Tibial nerve (tissue), 4 donors: ENCODE data around the gene FAM171A1. TPM values are rescaled to one million over a fixed set of nuclear protein-coding genes. Genes with fewer than 3 reads are reported as not detected.

Source experiments
- DNase-seq, 2 donors: peaks; one replicate each; pipeline ENCODE4 v3.0.0-alpha.2; 2019; ENCODE audit warnings: low spot score in 2 of 2
- H3K27ac ChIP-seq, 4 donors: fragments of 200-600 bp; sonication (generic) in 3 of 4; one replicate each; pipeline ENCODE4 v1.5.1; 2017 to 2019; ENCODE audit warnings: mild to moderate bottlenecking in 1 of 4
- H3K27me3 ChIP-seq, 2 donors: fragments of 200-600 bp; sonication (generic) in 1 of 2; one replicate each; pipeline versions ENCODE4 v1.5.1 to v1.6.0; 2017 to 2019
- H3K36me3 ChIP-seq, 3 donors: fragments of 200-600 bp; sonication (generic); one replicate each; pipeline ENCODE4 v1.5.1; 2018 to 2019
- H3K4me1 ChIP-seq, 4 donors: fragments of 200-600 bp; sonication (generic) in 3 of 4; one replicate each; pipeline ENCODE4 v1.5.1; 2017 to 2019
- H3K4me3 ChIP-seq, 4 donors: fragments of 200-600 bp; sonication (generic) in 3 of 4; one replicate each; pipeline ENCODE4 v1.5.1; 2017 to 2019; ENCODE audit warnings: mild to moderate bottlenecking in 1 of 4, moderate library complexity in 1 of 4
- H3K9me3 ChIP-seq, 4 donors: fragments of 200-600 bp; sonication (generic) in 3 of 4; one replicate each; pipeline ENCODE4 v1.5.1; 2017 to 2019
- EP300 ChIP-seq, 2 donors: sonication (generic); formaldehyde crosslinking; IDR thresholded peaks; one replicate each; pipeline ENCODE4 v1.6.1; 2017; ENCODE audit warnings: antibody characterized with exemption in 2 of 2, mild to moderate bottlenecking in 1 of 2
- POLR2A ChIP-seq, 2 donors: fragments of 450-650 bp; IDR thresholded peaks; one replicate each; pipeline ENCODE4 v1.6.1; 2017; ENCODE audit warnings: antibody characterized with exemption in 2 of 2, mild to moderate bottlenecking in 2 of 2, moderate library complexity in 2 of 2
- WGBS, 2 donors: methylation state at CpG; one replicate each; pipeline ENCODE4 v1.1.5; 2018; 5-methylcytosine and 5-hydroxymethylcytosine counted together
- total RNA-seq, 4 donors: library from RNA; depleted of rRNA; stranded (reverse); fragments of >200 nt; gene quantifications; one replicate each; pipeline ENCODE4 v1.1.0, GENCODE V29; 2016
- TF ChIP-seq, protein P1 (sequence below), 5 experiments: fragments of 200-600 bp in 3 of 5; fragments of 450-650 bp in 2 of 5; sonication (generic) in 3 of 5; IDR thresholded peaks; one replicate each; pipeline ENCODE4 v1.5.1; 2016 to 2019; ENCODE audit warnings: antibody characterized with exemption in 5 of 5, mild to moderate bottlenecking in 3 of 5, moderate library complexity in 2 of 5

The FAM171A1 gene
- total RNA-seq, 4 donors from 2014 or later: 15.3 to 31.2 (median 21.2) TPM

DNA sequence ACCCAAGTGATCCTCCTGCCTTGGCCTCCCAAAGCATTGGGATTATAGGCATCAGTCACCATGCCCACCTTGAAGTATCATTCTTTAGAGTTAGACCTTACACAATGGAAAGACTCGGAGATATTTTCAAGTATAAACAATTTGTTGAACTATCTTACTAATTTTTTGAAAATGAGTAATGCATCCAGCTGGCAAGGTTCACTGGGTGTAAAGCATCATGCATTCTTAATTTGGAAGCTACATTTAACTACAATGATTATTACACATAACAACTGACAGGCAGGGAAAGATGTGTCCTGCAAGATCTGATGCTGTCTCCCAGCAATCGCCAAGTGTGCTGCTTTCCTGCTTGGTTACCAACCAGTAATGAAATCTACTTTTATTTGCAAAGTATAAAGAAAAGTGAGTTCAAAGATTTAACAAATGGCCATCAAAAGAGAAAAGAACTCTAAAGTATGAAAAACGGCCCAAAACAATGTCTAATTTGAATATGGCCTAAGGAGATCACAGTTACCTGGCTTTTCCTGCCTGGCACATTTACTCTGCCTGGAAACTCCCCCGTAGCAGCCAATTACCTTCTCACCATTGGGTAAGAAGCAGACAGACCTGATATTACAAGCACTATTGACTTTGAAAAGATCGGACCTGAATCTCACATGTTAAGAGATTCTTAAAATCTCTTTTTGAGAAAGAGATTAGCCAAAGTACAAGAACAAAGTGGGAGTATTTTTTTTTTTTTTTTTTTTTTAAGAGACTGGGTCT lies 143.3 kb downstream of the FAM171A1 start:
- Histone ChIP-seq H3K27ac (no peak overlapping the region), H3K4me3 (no peak overlapping the region), H3K9me3 (no peaks in the 10 kb centered on the region), H3K4me1 (peaks cover 0 to 3% (median 0%) of the 10 kb centered on the region in 4 donors), H3K27me3 (no peaks in the 10 kb centered on the region), H3K36me3 (peaks cover 0 to 17% (median 0%) of the 10 kb centered on the region in 3 donors)
- DNase-seq: no peak
- 85% methylated on average over 5 of the region's 5 CpGs for WGBS, 2 donors
- TF ChIP-seq, protein P1, sequence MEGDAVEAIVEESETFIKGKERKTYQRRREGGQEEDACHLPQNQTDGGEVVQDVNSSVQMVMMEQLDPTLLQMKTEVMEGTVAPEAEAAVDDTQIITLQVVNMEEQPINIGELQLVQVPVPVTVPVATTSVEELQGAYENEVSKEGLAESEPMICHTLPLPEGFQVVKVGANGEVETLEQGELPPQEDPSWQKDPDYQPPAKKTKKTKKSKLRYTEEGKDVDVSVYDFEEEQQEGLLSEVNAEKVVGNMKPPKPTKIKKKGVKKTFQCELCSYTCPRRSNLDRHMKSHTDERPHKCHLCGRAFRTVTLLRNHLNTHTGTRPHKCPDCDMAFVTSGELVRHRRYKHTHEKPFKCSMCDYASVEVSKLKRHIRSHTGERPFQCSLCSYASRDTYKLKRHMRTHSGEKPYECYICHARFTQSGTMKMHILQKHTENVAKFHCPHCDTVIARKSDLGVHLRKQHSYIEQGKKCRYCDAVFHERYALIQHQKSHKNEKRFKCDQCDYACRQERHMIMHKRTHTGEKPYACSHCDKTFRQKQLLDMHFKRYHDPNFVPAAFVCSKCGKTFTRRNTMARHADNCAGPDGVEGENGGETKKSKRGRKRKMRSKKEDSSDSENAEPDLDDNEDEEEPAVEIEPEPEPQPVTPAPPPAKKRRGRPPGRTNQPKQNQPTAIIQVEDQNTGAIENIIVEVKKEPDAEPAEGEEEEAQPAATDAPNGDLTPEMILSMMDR (IDR thresholded peaks at IDR 0.05): no peak
- TF ChIP-seq EP300 (IDR thresholded peaks at IDR 0.05) (no peak), POLR2A (IDR thresholded peaks at IDR 0.05) (no peak)

DNA sequence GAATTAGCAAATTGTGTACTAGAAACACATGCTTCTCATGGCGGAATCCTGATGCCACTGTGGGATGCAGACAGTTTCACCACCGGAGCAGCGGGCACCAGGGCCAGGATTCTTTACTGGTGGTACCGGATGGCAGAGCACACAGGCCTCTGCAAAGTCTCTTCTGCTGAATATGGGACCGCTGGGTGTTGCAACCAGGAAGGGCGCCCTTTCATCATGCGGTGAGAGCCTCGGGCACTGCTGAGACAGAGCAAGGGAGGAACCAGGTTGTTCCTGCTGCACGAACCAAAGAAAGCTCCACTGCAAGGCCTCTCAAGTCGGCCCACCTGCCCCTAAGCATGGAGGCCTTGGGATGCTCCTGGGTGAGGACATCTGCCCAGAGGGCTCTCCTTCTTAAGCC lies 145.6 kb downstream of the FAM171A1 start:
- TF ChIP-seq, protein P1 (IDR thresholded peaks at IDR 0.05): no peak
- TF ChIP-seq POLR2A (IDR thresholded peaks at IDR 0.05) (no peak), EP300 (IDR thresholded peaks at IDR 0.05) (no peak)
- 95 to 100% methylated on average over 7 to 10 of the region's 10 CpGs for WGBS, 2 donors

DNA sequence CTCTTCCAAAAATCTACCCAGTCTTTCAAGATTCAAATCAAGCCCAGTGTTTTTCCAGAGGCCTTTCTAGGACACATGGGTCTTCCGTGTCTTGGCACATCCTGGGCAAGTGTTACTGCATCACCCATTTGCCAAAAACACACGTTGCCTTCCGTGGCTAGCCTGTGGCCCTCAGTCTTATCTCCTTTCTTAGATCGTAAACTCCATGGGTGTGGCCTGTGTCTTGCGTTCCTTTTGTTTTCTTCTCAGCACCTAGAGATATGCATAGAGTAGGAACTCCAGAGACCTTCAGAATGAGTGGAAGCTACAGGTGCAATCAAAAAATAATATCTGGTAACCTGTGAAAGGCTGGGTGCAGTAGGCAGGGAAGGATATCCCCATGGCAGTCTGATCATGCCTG lies 146.1 kb downstream of the FAM171A1 start:
- H3K27me3 ChIP-seq: no peaks in the 10 kb centered on the region
- peaks cover 0 to 23% (median 0%) of the 10 kb centered on the region in 3 donors for H3K36me3 ChIP-seq
- 94 to 97% methylated on average over 5 of the region's 5 CpGs for WGBS, 2 donors
- DNase-seq: no peak
- H3K4me3 ChIP-seq: no peak overlapping the region
- TF ChIP-seq POLR2A (IDR thresholded peaks at IDR 0.05) (no peak), EP300 (IDR thresholded peaks at IDR 0.05) (no peak)
- TF ChIP-seq, protein P1 (IDR thresholded peaks at IDR 0.05): no peak
- peaks cover 0 to 8% (median 0%) of the 10 kb centered on the region in 4 donors for H3K4me1 ChIP-seq
- H3K27ac ChIP-seq: no peak overlapping the region
- H3K9me3 ChIP-seq: no peaks in the 10 kb centered on the region

More for the DNA sequence above, 145.6 kb downstream of the FAM171A1 start:
- no peak for DNase-seq
- no peak overlapping the region for H3K27ac ChIP-seq
- no peaks in the 10 kb centered on the region for H3K27me3 ChIP-seq
- no peaks in the 10 kb centered on the region for H3K9me3 ChIP-seq
- H3K36me3 ChIP-seq: peaks cover 0 to 21% (median 0%) of the 10 kb centered on the region in 3 donors
- no peak overlapping the region for H3K4me3 ChIP-seq
- peaks cover 0 to 8% (median 0%) of the 10 kb centered on the region in 4 donors for H3K4me1 ChIP-seq

DNA sequence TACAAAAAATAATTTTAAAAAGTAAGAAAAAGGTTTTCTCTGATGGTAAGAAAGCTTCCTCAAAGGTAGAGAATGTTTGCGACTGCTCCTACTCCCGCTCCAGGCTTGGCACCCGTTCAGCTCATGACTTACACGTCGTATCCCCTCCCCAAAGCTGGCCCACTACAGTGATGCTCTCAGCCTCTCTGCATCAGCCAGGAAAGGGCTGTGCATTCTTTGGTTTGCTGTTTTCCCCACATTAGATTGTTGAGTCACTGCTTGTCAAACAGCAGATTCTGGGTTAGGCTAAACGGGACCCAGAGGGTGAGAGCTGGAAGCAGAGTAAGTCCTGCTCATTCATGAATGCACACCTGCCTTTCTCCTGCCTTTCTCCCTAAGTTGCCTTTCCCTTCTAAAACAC lies 147.9 kb downstream of the FAM171A1 start:
- DNase-seq: no peak
- no peaks in the 10 kb centered on the region for H3K9me3 ChIP-seq
- no peaks in the 10 kb centered on the region for H3K27me3 ChIP-seq
- peaks cover 0 to 36% (median 0%) of the 10 kb centered on the region in 3 donors for H3K36me3 ChIP-seq
- no peak overlapping the region for H3K27ac ChIP-seq
- H3K4me3 ChIP-seq: no peak overlapping the region
- 62 to 83% methylated on average over 6 of the region's 6 CpGs for WGBS, 2 donors
- TF ChIP-seq POLR2A (IDR thresholded peaks at IDR 0.05) (no peak), EP300 (IDR thresholded peaks at IDR 0.05) (no peak)
- TF ChIP-seq, protein P1 (IDR thresholded peaks at IDR 0.05): no peak
- H3K4me1 ChIP-seq: peaks cover 0 to 8% (median 0%) of the 10 kb centered on the region in 4 donors

DNA sequence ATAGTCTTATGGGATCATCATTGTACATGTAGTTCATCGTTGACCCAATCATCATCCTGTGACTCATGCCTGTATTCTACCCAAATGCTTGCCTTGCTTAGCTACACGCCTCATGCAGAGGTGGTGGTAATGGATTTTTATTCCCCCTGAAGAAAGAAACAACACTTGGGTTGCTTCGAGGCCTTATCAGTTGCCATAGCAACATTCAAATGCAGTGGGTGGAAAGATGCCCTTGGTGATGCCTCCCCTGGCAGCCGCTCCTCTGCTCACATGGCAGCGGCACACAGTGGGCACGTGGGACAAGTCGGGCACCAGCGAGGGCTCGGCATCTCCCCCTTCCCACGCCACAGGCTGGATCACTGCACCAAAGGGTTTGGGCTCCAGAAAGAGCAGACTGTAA lies 148.6 kb downstream of the FAM171A1 start:
- H3K4me3 ChIP-seq: no peak overlapping the region
- 79 to 88% methylated on average over 10 of the region's 10 CpGs for WGBS, 2 donors
- DNase-seq: no peak

More for the DNA sequence above, 148.6 kb downstream of the FAM171A1 start:
- H3K27me3 ChIP-seq: no peaks in the 10 kb centered on the region
- TF ChIP-seq, protein P1 (IDR thresholded peaks at IDR 0.05): no peak
- no peak for TF ChIP-seq POLR2A (IDR thresholded peaks at IDR 0.05)
- TF ChIP-seq EP300 (IDR thresholded peaks at IDR 0.05): no peak
- no peaks in the 10 kb centered on the region for H3K9me3 ChIP-seq
- peaks cover 0 to 8% (median 0%) of the 10 kb centered on the region in 4 donors for H3K4me1 ChIP-seq
- H3K27ac ChIP-seq: no peak overlapping the region
- peaks cover 0 to 36% (median 0%) of the 10 kb centered on the region in 3 donors for H3K36me3 ChIP-seq
